ENCODE results near the gene SLC46A3.

DNA sequence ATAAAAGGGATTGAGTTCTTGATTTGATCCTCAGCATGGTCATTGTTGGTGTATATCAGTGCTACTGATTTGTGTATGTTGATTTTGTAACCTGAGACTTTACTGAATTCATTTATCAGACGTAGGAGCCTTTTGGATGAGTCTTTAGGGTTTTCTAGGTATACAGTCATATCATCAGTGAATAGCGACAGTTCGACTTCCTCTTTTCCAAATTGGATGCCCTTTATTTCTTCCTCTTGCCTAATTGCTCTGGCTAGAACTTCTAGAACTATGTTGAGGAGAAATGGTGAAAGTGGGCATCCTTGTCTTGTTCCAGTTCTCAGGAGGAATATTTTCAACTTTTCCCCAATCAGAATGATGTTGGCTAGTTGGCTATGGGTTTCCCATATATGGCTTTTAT is 32.9 kb downstream of the SLC46A3 start:
- TF ChIP-seq, protein P1, sequence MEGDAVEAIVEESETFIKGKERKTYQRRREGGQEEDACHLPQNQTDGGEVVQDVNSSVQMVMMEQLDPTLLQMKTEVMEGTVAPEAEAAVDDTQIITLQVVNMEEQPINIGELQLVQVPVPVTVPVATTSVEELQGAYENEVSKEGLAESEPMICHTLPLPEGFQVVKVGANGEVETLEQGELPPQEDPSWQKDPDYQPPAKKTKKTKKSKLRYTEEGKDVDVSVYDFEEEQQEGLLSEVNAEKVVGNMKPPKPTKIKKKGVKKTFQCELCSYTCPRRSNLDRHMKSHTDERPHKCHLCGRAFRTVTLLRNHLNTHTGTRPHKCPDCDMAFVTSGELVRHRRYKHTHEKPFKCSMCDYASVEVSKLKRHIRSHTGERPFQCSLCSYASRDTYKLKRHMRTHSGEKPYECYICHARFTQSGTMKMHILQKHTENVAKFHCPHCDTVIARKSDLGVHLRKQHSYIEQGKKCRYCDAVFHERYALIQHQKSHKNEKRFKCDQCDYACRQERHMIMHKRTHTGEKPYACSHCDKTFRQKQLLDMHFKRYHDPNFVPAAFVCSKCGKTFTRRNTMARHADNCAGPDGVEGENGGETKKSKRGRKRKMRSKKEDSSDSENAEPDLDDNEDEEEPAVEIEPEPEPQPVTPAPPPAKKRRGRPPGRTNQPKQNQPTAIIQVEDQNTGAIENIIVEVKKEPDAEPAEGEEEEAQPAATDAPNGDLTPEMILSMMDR (IDR thresholded peaks at IDR 0.05), result no peak
- TF ChIP-seq POLR2A (IDR thresholded peaks at IDR 0.05), result no peak
- no peak for TF ChIP-seq POLR2AphosphoS5 (IDR thresholded peaks at IDR 0.05)
- TF ChIP-seq EP300 (IDR thresholded peaks at IDR 0.05), result no peak

Data from stomach (tissue), 4 donors.